Measurements from ENCODE around the gene MYOM1. TPM values are rescaled to one million over a fixed set of nuclear protein-coding genes. Genes with fewer than 3 reads are reported as not detected.

MYOM1 gene
- total RNA-seq, 1 experiment from 2014 or later, result 0.92 TPM

GRCh38 chr18:3170441-3171161 is 49.2 kb downstream of the MYOM1 start:
- H3K27ac ChIP-seq (ENCODE audit: low read length), result no peak overlapping the region
- intact Hi-C loops (cut with micrococcal nuclease; ENCODE audit: unreplicated experiment), result no loop called here
- ChIA-PET POLR2A (no interaction called here), CTCF (no interaction called here)
- H3K9me3 ChIP-seq (ENCODE audit: control insufficient read depth, insufficient read depth, low read depth, low read length), result no peaks in the 10 kb centered on the region
- TF ChIP-seq TCF7L2 (IDR thresholded peaks at IDR 0.05; ENCODE audit: low read depth, low read length) (no peak), SIN3A (IDR thresholded peaks at IDR 0.05; ENCODE audit: borderline replicate concordance, insufficient read depth, low read depth, low read length) (no peak), POLR2AphosphoS5 (IDR thresholded peaks at IDR 0.05; ENCODE audit: low read depth, low read length) (no peak), CTCF (IDR thresholded peaks at IDR 0.05) (no peak)
- TF ChIP-seq, protein P1, sequence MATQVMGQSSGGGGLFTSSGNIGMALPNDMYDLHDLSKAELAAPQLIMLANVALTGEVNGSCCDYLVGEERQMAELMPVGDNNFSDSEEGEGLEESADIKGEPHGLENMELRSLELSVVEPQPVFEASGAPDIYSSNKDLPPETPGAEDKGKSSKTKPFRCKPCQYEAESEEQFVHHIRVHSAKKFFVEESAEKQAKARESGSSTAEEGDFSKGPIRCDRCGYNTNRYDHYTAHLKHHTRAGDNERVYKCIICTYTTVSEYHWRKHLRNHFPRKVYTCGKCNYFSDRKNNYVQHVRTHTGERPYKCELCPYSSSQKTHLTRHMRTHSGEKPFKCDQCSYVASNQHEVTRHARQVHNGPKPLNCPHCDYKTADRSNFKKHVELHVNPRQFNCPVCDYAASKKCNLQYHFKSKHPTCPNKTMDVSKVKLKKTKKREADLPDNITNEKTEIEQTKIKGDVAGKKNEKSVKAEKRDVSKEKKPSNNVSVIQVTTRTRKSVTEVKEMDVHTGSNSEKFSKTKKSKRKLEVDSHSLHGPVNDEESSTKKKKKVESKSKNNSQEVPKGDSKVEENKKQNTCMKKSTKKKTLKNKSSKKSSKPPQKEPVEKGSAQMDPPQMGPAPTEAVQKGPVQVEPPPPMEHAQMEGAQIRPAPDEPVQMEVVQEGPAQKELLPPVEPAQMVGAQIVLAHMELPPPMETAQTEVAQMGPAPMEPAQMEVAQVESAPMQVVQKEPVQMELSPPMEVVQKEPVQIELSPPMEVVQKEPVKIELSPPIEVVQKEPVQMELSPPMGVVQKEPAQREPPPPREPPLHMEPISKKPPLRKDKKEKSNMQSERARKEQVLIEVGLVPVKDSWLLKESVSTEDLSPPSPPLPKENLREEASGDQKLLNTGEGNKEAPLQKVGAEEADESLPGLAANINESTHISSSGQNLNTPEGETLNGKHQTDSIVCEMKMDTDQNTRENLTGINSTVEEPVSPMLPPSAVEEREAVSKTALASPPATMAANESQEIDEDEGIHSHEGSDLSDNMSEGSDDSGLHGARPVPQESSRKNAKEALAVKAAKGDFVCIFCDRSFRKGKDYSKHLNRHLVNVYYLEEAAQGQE (IDR thresholded peaks at IDR 0.05; ENCODE audit: insufficient read depth in 1 of 2, low read depth in 2 of 2, low read length in 1 of 2), result no peak
- DNase-seq (ENCODE audit: low read depth, low spot score), result no peak
- no peaks in the 10 kb centered on the region for H3K27me3 ChIP-seq (ENCODE audit: control insufficient read depth, insufficient read depth, low read length)
- BruUV-seq (replicated peaks), result no TSS peak
- no peak overlapping the region for H3K4me3 ChIP-seq (ENCODE audit: low read depth in 2 of 2, low read length in 2 of 2)
- H3K4me1 ChIP-seq (ENCODE audit: control insufficient read depth, insufficient read depth, low read length), result no peaks in the 10 kb centered on the region
- H3K36me3 ChIP-seq (ENCODE audit: control insufficient read depth, insufficient read depth, low read length), result no peaks in the 10 kb centered on the region
- in situ Hi-C loops (cut with HindIII; ENCODE audit: low pct_unique_long_range_greater_than_20kb, low sequenced_read_pairs), result no loop called here
- ATAC-seq, result no peak

DNA sequence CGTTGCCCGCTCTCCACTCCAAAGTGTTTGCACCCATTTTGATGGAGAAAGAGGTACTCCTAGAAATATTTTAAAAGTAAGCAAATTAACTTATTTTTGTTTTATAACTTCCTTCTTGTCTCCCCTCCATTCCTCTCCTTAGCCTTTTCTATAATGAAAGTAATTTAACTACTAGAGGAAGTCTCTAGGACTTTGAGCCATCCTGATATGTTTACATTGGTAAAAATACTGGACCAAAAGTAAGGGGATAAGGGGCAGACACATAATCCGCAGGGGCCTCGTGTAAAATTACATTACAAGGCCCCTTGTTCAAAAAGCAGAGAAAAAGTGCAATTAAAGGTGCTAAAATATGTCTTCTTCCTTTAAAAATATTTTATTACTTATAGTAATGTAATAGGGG is 55.4 kb downstream of the MYOM1 start:
- no peak for TF ChIP-seq SIN3A (IDR thresholded peaks at IDR 0.05; ENCODE audit: borderline replicate concordance, insufficient read depth, low read depth, low read length)
- no peak for TF ChIP-seq POLR2AphosphoS5 (IDR thresholded peaks at IDR 0.05; ENCODE audit: low read depth, low read length)
- no peak for TF ChIP-seq CTCF (IDR thresholded peaks at IDR 0.05)
- TF ChIP-seq TCF7L2 (IDR thresholded peaks at IDR 0.05; ENCODE audit: low read depth, low read length), result no peak
- TF ChIP-seq, protein P1 (IDR thresholded peaks at IDR 0.05; ENCODE audit: insufficient read depth in 1 of 2, low read depth in 2 of 2, low read length in 1 of 2), result no peak
- H3K9me3 ChIP-seq (ENCODE audit: control insufficient read depth, insufficient read depth, low read depth, low read length), result no peaks in the 10 kb centered on the region
- no peaks in the 10 kb centered on the region for H3K27me3 ChIP-seq (ENCODE audit: control insufficient read depth, insufficient read depth, low read length)
- no TSS peak for BruUV-seq (replicated peaks)
- in situ Hi-C loops (cut with HindIII; ENCODE audit: low pct_unique_long_range_greater_than_20kb, low sequenced_read_pairs), result no loop called here
- ChIA-PET POLR2A (no interaction called here), CTCF (no interaction called here)
- H3K4me3 ChIP-seq (ENCODE audit: low read depth in 2 of 2, low read length in 2 of 2), result no peak overlapping the region
- DNase-seq (ENCODE audit: low read depth, low spot score) (no peak), ATAC-seq (no peak)
- H3K27ac ChIP-seq (ENCODE audit: low read length), result no peak overlapping the region
- no peaks in the 10 kb centered on the region for H3K4me1 ChIP-seq (ENCODE audit: control insufficient read depth, insufficient read depth, low read length)
- H3K36me3 ChIP-seq (ENCODE audit: control insufficient read depth, insufficient read depth, low read length), result no peaks in the 10 kb centered on the region
- intact Hi-C loops (cut with micrococcal nuclease; ENCODE audit: unreplicated experiment), result no loop called here
